ENCODE measurements around the gene NSMCE1.
"Not testable (repeated sequence)": the region's sequence is repeated elsewhere in the genome, so short reads cannot be mapped to it uniquely, and the experiment has no call there.

NSMCE1 gene

DNA sequence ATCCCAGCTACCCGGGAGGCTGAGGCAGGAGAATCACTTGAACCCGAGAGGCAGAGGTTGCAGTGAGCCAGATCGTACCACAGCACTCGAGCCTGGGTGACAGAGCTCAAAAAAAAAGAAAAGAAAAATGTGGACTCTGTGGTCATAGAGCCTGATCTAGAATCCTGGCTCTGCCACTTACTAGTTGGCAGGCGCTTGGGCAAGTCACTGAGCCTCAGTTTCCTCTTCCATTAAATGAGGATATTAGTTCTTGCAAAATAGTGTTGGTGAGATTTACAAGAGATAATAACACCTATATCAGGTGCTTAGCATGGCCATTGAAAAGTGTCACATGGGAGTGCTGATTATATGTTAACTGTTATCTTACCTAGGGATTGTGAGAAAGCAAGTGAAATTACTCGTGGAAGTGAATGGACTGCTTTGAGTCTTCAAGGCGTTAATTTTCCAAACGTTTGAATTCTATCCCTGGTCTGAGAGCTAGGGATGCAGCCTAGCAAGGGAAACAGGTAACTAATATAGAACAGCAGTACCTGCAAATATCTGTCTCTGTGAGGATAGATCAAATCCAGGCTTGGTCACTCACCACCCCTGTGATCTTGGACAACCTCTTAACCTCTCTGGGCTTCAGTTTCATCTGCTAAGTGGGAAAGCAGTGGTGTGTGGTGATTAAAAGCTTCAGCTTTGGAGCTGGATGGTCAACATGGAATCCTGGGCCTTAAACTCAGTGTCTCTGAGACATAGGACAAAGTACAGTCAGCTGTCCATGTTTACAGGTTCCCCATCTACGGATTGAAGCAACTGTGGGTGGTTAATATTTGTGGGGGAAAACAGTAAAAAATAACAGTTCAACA is 953 bp upstream of the NSMCE1 start:
- no peak for DNase-seq

DNA sequence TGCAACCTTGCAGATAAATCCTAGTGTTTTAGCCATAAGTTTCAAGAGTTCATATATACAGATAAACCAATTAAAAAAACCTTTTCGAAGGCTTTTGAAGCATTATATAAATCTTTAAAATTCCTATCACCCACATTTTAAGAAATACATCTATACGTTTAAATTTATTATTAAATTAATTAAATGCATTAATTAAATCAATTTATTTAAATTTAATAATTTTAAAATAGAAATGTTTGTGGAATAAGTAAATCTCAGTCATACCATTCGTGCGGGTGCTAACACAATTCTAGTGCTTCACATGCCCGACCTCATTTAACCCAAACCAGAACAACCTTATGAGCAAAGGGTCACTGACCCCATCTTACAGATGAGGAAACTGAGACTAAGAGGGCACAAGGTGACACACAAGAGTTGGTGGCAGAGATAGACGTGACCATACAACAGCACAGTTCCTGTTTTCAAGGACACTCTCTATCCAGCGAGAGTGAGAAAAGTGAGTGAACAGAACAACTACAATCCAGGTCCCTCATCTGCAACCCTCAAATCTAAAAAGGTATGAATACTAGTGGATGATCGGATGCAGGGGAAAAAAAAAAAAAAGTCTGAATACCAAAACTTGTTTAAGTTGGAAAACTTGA is 1.4 kb downstream of the NSMCE1 start:
- DNase-seq, result no peak

DNA sequence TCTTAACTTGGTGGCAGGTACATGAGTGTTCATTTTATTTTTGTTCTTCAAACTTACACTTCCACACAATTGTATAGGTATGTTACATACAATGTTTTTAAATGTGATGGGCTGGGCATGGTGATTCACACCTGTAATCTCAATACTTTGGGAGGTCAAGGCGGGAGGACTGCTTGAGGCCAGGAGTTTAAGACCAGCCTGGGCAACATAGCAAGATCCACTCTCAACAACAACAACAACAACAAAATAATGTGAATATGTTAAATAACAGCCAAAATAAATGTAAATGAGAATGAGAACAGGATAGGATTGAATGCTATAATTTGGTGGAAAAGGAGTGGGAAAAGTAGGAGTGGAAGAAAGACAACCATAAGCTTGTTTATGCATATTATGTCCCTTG is 2.6 kb downstream of the NSMCE1 start:
- no peak for DNase-seq

DNA sequence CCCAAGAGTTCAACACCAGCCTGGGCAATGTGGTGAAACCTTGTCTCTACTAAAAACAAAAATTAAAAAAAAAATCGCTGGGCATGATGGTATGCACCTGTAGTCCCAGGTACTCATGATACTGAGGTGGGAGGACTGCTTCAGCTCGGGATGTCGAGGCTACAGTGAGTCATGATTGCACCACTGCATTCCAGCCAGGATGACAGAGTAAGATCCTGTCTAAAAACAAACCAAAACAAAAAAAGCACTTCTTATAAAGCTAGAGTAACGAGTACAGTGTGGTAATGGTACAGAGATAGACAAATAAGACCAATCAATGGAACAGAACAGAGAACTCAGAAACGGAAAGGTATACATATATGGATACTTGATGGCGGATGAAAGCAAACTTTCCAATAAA is 4.4 kb downstream of the NSMCE1 start:
- no peak for DNase-seq

DNA sequence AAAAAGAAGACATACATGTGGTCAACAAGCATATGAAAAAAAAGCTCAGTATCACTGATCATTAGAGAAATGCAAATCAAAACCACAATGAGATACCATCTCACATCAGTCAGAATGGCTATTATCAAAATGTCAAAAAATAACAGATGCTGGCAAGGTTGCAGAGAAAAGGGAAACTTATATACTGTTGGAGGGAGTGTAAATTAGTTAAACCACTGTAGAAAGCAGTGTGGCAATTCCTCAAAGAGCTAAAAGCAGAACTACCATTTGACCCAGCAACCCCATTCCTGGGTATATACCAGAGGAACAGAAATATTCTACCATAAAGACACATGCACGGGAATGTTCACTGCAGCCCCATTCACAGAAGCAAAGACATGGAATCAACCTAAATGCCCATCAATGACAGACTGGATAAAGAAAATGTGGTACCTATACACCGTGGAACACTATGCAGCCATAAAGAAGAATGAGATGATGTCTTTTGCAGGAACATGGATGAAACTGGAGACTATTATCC is 5.6 kb downstream of the NSMCE1 start:
- DNase-seq, result not testable (repeated sequence)

DNA sequence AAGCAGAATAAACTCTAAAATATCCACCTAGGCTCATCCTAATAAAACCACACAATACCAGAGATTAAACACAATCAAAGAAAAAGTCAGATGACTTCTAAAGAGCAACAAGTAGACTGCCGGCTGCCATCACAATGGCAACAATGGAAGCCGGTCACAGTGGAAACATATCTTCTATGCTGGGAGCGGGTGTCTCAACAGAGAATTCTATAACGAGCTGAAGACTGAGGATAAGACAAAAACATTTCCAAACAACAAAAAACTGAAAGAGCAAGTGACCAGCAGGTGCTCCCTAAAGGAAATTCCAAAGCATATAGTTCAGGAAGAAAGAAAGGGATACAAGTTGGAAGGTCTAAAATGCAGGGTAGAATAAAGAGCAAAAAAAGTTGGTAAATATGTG is 8.9 kb downstream of the NSMCE1 start:
- no peak for DNase-seq

DNA sequence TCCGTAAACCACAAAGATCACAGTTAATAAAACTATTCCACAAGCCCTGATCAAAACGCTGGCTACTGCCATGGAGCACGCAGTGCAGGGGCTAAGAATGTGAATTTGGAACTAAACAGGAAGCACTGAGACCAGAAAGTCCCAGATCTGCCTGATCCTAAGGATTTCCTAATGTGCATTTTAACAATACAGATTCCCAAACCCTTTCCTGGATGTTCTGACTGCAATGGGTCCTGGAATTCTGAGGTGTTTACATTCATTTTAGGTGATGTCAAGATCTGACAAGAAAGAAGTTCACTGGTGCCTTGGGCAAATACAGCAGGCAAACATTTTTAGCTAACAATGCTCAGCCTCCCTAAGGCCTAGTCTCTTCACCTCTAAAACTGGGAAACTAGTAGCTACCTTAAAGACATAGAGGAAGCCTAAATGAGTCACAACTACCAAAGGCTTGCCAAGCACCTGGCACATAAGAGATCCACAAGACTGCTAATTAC is 10.3 kb downstream of the NSMCE1 start:
- DNase-seq, result no peak

DNA sequence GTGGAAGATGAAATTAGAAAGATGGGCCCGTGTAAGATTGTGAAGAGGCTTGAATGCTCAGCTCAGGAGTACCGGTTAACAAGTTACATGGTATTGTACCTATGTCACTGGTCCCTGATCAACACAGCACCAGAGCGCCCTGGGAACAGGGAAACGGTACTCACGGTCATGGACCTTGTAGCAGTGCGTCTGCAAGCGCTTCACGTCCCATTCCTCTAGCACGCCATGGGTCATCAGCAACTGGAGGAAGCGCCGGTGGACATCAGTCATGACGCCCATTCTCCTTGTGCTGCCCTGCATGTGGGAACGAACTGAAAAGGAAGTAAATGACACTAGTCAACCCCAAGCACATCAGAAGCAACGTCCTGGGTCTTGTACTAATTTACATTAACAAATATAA is 11.3 kb downstream of the NSMCE1 start:
- DNase-seq, result no peak

DNA sequence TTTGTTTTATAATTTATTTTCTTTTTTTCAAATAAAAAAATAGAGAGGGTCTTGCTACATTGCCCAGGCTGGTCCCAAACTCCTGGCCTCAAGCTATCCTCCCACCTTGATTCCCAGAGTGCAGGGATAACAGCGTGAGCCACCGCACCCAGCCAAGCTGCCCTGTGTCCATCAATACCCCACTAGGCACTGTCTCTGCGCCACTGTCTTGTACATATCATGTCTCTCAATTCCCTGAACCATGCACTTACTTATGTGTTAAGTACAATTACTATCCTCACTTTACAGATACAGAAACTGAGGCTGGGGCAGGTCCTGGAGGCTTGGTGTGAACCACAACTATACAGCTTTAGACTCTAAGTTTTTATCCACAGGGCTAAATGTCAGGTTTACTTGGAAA is 11.7 kb downstream of the NSMCE1 start:
- no peak for DNase-seq

DNA sequence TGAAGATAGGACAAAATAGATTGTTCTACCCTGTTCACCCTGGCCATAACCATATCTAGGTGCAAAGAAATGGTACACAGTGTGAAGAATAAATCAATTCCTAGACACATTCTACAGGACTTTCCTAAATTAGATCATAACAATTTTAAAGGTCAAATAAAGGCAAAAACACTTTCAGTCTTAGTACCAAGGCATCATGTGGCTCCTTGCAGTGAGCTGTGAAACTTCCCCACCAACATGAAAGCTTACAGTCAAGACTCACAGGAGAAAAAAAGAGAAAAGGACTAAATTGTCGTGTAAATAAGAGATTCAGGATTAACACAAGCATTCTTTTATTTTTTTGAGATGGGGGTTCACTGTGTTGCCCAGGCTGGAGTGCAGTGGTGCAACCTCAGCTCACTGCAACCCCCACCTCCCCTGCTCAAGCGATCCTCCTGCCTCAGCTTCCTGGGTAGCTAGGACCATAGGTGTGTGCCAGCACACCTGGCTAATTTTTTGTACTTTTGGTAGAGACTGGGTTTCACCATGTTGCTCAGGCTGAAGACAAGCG is 14.2 kb downstream of the NSMCE1 start:
- DNase-seq, result no peak

DNA sequence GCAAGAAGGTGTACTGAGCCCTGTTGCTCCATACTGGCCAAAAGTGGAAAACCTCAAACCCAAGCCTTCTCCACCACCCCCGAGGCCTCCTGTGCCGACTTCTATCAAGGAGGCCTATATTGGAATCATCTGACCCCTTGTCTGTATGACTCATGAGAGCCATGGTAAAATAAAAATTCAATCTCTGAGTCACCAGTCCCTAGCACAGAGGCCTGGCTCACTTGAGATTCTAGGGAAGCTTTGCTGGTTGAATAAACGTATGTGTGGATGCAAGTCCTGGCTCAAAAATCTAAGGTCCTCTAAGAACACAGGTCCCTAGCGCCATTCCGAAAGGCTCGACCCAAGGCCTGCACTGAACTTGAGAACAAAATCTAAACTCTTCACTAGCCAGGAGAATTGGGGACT is 15.0 kb downstream of the NSMCE1 start:
- no peak for DNase-seq

DNA sequence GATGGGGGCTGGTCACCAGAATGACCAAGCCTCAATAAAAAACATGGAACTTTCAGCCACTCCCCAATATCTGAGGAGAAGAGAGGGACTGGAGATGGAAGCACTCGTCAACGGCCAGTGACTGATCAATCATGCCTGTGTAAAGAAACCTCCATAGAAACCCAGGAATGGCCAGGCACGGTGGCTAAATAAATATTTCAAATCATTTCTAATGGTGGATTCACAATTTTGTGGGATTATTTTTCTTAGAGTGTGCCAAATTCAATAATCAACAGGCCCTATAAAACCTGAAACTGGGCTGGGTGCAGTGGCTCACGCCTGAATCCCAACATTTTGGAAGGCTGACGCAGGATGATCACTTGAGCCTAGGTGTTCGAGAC is 16.4 kb downstream of the NSMCE1 start:
- no peak for DNase-seq

DNA sequence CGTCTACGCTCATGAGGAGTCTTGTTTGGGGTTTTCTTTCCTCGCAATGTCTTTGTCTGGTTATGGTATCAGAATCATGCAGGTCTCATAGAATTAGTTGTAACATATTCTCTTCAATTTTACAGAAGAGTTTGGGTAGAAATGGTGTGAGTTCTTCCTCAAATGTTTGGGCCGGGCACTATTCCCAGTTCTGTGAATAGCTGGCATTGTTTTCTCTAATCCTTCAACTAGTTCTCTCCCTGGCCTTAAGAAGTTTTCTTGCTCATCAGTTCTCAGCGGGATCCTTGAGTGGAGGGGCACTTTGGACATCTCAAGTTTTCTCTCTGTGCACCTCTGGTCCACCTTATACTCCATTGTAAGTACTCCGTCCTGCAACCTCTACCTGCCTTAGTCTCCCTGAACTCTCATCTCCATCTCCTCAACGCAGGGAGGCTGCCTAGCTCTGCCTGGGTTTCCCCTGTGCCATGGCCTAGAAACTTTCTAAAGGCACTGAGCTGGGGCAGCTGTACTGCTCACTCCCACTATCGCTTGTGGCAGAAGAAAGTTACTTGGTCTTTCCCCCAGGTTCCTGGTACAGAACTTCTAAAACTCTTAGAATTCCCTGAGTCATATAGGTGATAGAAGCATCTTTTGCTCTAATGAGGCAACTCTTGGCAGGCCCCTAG is 16.9 kb downstream of the NSMCE1 start:
- no peak for DNase-seq

DNA sequence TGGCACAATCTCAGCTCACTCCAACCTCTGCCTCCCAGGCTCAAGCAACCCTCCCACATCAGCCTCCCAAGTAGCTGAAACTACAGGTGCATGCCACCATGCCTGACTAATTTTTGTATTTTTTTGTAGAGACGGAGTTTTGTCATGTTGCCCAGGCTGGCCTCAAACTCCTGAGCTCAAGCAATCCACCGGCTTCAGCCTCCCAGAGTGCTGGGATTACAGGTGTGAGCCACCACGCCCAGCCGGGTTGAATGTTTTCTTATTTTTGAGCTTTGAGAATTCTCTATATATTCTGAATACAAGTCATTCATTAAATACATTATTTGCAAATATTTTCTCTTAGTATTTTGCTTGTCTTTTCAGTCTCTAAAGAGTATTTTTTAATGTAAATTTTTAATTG is 19.7 kb downstream of the NSMCE1 start:
- not testable (repeated sequence) for DNase-seq

DNA sequence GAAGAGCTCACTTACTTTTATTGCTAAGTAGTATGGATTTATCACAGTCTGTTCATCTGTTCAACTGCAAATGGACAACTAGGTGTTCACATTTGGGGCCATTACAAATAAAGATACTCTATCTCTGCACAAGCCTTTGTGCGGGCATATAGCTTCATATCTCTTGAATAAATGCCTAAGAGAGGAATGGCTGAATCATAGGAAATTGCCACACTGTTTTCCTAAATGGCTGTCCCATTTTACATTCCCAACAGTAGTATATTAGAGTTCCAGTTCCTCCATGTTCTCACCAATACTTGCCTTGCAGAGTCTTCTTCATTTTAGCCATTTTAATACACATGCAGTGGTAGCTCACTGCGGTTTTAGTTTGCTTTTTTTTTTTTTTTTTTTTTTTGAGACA is 20.5 kb downstream of the NSMCE1 start:
- no peak for DNase-seq

DNA sequence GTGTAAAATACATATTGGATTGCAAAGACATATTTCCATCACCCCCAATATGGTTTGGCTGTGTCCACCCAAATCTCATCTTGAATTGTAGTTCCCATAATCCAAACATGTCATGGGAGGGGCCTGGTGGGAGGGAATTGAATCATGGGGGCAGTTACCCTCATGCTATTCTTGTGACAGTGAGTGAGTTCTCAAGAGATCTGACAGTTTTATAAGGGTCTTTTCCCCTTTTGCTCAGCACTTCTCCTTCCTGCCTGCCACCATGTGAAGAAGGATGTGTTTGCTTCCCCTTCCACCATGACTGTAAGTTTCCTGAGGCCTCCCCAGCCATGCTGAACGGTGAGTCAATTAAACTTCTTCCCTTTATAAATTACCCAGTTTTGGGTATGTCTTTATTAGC is 21.5 kb downstream of the NSMCE1 start:
- not testable (repeated sequence) for DNase-seq

DNA sequence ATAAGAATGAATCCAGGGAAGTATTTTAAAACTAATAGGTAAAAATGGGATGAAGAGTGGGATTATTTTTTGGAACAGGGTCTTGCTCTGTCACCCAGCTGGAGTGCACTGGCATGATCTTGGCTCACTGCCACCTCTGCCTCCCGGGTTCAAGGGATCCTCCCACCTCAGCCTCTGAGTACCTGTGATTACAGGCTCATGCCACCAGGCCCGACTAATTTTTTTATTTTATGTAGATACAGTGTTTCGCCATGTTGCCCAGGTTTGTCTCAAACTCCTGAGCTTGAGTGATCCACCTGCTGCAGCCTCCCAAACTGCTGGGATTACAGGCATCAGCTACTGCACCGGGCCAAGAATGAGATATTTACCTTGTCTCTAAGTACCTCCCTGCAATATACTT is 22.1 kb downstream of the NSMCE1 start:
- no peak for DNase-seq

DNA sequence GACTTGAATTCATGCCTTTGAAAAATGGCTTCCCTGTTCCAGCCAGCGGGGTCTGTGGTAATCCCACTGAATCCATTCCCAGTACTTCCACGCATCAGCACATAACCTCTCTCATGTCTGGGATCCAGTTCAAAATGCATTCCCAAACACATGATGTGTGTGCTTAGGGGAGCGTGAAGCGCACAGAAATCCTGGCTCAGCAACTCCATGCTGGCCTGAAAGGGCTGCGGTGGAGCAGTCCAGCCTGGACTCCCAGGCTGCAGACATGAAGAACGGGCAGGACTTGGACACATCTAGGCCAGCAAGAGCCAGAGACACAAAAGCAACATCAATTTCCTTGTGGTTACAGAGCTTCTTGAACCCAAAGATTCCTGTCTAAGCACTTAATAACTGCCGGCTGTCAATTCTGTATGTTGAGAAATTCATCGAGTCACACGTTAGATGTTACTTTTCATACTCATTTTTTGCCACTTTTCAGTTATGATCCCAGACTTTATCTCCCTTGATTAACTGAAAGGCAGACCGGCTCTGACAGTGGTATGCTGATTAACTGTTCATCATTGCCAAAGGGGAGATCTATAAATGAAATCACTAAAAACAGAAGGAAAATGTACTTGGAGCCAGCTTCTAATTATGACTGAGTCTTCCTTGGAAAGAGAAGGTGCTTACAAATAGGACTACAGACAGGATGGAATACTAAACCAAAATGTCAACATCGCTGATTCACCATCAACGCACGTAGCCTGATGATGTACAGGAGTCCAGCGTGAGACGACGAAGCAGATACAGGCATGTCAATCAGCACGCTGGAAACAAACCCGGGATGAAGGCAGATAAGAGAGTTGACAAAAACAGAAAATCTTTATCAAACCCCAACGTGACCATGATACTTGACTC is 23.0 kb downstream of the NSMCE1 start:
- DNase-seq, result no peak

DNA sequence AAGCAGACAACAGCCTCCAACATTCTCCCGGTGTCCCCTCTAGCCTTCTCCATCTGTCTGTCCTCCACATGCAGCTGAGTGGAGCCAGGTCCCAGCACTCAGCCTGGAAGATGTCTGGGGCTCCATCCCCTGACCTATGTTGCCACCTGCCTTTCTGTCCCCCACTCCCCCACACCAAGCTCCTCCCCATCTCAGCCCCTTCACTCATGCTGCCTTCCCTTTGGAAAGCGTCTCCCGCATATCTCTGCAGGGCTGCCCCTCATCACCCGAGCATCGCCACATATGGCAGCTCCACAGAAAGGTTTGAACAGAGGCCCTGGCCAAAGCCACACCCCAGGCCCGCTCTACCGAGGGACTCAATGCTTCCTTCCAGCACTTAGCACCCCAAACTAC is 24.2 kb downstream of the NSMCE1 start:
- DNase-seq, result no peak

DNA sequence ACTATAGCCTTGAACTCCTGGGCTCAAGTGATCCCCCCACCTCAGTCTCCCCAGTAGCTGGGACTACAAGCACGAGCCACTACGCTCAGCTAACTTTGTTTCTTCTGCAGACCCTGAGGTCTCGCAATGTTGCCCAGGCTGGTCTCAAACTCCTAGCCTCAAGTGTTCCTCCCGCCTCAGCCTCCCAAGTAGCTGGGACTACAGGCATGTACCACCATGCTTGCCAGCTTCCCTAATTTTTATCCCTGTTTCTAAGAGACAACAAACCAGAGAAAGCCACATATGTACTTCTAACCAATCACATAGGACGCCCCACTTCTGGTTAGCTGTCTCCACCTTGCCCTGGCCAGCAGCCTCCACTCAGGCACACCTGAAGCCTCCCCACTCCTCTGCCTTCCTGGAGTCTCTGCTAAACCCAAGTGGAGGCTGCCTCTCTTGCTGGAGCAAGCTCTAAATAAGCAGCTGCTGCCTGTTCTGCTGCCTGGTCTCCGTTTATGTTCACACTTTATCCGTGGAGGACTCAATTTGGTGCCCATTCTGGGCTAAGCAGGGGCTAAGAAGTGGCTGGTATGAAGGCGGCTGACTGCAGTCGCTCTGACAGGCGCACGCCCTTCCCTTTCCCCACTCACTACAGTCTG is 24.7 kb downstream of the NSMCE1 start:
- no peak for DNase-seq

DNA sequence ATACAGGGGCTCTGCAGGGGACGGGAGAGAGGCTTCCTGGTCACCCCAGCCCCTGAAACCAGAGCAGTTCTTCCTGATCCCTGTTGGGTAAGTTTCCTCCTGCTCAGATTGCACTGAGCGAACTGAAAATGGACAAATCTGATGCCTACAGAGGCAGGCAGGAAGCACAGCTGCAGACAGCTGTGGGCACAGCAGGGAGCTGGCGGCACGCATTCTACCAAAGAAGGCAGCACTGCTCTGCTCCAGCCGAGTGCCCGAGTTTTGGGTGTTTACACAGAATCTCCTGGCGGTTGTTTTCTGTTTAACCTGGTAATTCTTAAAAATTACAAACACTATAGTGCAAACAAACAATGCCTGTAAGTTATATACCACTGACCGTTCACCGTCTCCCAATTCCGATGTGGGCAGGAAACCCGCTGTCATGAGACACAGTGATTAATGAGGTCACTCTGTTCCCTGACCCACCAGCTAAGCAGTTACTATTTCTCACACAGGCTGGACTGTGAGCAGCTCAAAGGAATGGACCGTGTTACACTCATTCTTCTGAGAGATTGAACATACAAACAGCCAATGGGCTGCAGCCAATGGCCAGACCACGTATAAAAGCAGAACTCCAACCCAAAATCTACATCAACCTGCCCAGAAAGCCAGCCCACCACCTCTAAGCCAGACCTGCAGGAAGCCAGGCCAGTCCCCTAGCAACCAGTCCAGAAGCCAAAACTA is 25.5 kb downstream of the NSMCE1 start:
- no peak for DNase-seq

Data from NCI-H524 treated with DMSO at 0.1 percent for 48 hours (cell line).